HG02763 (cell line): ENCODE measurements around the gene PTPRU.

Experiments
- ATAC-seq: cut with Tn5 transposase; IDR thresholded peaks from one replicate; pipeline ENCODE4 v1.9.1; 2021; ENCODE audit warnings: mild to moderate bottlenecking, moderate library complexity; ENCODE audit not compliant: unreplicated experiment

Gene PTPRU

GRCh38 chr1:29235955-29236711 lies at the start of gene PTPRU:
TSS of gene PTPRU (plus strand) at chr1:29236522. CDS start at chr1:29236645, 123 bp downstream.
- peak; percentile 53 for ATAC-seq

- ATAC-seq = no peak
Measured at GRCh38 chr1:29186707-29187106, 49.6 kb upstream of the PTPRU start.

GRCh38 chr1:29190718-29191117 lies 45.6 kb upstream of the PTPRU start:
- ATAC-seq = no peak

GRCh38 chr1:29193879-29194455 lies 42.4 kb upstream of the PTPRU start:
- ATAC-seq = no peak

- no peak for ATAC-seq
Measured at GRCh38 chr1:29195881-29196291, 40.4 kb upstream of the PTPRU start.

- ATAC-seq = no peak
Measured at GRCh38 chr1:29196863-29197589, 39.3 kb upstream of the PTPRU start.

GRCh38 chr1:29197590-29197924 lies 38.8 kb upstream of the PTPRU start:
- ATAC-seq = no peak

GRCh38 chr1:29197993-29198392 lies 38.3 kb upstream of the PTPRU start:
- no peak for ATAC-seq

- ATAC-seq = no peak
Measured at GRCh38 chr1:29200906-29201594, 35.3 kb upstream of the PTPRU start.

- ATAC-seq = no peak
Measured at GRCh38 chr1:29201595-29202051, 34.7 kb upstream of the PTPRU start.

GRCh38 chr1:29202053-29202452 lies 34.3 kb upstream of the PTPRU start:
- ATAC-seq = no peak

- peak; percentile 74 for ATAC-seq
Measured at GRCh38 chr1:29202584-29203340, 33.6 kb upstream of the PTPRU start.

- ATAC-seq = no peak
Measured at GRCh38 chr1:29208442-29208841, 27.9 kb upstream of the PTPRU start.

- ATAC-seq = no peak
Measured at GRCh38 chr1:29209173-29209572, 27.1 kb upstream of the PTPRU start.

- no peak for ATAC-seq
Measured at GRCh38 chr1:29210278-29211085, 25.8 kb upstream of the PTPRU start.

GRCh38 chr1:29211086-29212030 lies 25.0 kb upstream of the PTPRU start:
- ATAC-seq = no peak

- no peak for ATAC-seq
Measured at GRCh38 chr1:29213055-29213454, 23.3 kb upstream of the PTPRU start.

- no peak for ATAC-seq
Measured at GRCh38 chr1:29217633-29218032, 18.7 kb upstream of the PTPRU start.

- no peak for ATAC-seq
Measured at GRCh38 chr1:29218223-29218622, 18.1 kb upstream of the PTPRU start.
